GM23248 (cell line): ENCODE results near the gene HSPA6.

Experiments used
- EZH2 ChIP-seq: fragments of 200-600 bp; sonication (generic); IDR thresholded peaks from 2 replicates; pipeline ENCODE4 v1.6.1; 2018; ENCODE audit warnings: antibody characterized with exemption, mild to moderate bottlenecking; ENCODE audit not compliant: insufficient read depth, poor library complexity, severe bottlenecking
- EZH2phosphoT487 ChIP-seq: fragments of 200-600 bp; sonication (generic); IDR thresholded peaks from 2 replicates; pipeline ENCODE4 v1.6.1; 2018; ENCODE audit warnings: antibody characterized with exemption, moderate library complexity, mild to moderate bottlenecking, low read depth; ENCODE audit not compliant: insufficient read depth

DNA sequence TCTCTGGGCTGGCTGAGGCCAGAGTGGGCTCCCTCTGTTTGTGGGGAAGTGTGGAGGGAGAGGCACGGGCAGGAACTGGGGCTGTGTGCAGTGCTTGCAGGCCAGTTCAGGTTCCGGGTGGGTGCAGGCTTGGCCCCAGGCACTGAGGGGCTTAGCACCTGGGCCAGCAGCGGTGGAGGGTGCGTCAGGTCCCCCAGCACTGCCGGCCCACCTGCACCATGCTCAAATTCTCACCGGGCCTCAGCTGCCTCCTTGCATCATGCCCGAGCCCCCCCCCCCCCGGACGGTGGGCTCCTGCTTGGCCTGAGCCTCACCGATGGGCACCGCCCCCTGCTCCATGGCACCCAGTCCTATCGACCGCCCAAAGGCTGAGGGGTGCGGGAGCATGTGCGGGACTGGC is 45.4 kb upstream of the HSPA6 start:
- TF ChIP-seq EZH2 = no peak
- no peak for TF ChIP-seq EZH2phosphoT487
